GM12892 (cell line): ENCODE data around the gene LANCL3.

Experiments used
- DNase-seq: peaks from one replicate; pipeline ENCODE4 v3.0.0; 2011; ENCODE audit not compliant: insufficient read length
- FAIRE-seq: peaks from 2 replicates; lab custom pipeline; 2011; peaks lifted over from hg19 to GRCh38; lab: Jason Lieb, UNC
- POLR2A ChIP-seq: IDR thresholded peaks from 2 replicates; pipeline ENCODE4 v1.6.1; 2011; ENCODE audit warnings: low read depth, low read length, control low read depth
- POLR2AphosphoS5 ChIP-seq: IDR thresholded peaks from 2 replicates; pipeline ENCODE4 v1.6.1; 2011; ENCODE audit warnings: low read depth, low read length, control low read depth
- TAF1 ChIP-seq: IDR thresholded peaks from 2 replicates; pipeline ENCODE4 v1.6.1; 2011; ENCODE audit warnings: low read depth, mild to moderate bottlenecking, control low read depth, low read length, borderline replicate concordance

Gene LANCL3

DNA sequence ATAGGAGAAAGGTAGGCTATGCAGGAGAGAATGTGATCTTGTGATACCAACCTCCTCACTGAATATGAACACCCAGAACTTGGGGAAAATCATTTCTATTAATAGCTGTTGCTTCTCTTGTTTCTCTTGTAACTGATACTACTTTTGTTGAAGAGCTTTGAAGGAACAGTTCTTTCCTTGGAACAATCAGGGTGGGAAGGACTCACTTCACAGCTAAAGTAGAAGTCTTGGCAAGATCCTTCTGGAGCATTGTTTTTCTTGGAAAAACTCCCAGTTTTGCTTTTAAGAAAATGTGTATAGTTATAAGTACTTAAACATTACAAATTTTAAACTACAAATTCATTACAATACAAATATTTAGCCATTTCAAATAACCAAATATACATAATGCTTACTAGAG is 95.1 kb downstream of the LANCL3 start:
- no peak for TF ChIP-seq POLR2A
- TF ChIP-seq POLR2AphosphoS5, result no peak
- no peak for TF ChIP-seq TAF1
- FAIRE-seq, result no peak
- DNase-seq, result no peak

DNA sequence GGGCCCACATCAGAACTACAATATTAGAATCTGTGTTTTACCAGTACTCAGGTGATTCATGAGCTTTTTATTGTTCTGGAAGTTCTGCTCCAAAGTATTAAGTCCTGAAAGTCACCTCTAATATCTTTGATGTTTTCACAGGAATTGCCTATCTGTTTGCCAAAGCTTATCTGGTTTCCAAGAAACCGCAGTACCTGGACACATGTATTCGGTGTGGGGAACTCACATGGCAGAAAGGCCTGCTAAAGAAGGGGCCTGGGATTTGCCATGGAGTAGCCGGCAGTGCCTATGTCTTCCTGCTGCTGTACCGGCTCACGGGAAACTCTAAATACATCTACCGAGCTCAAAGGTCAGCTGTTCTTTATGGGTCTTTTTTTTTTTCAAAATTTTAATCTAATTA is 95.7 kb downstream of the LANCL3 start:
- DNase-seq (no peak), FAIRE-seq (no peak)
- TF ChIP-seq POLR2A, result no peak
- no peak for TF ChIP-seq TAF1
- no peak for TF ChIP-seq POLR2AphosphoS5

DNA sequence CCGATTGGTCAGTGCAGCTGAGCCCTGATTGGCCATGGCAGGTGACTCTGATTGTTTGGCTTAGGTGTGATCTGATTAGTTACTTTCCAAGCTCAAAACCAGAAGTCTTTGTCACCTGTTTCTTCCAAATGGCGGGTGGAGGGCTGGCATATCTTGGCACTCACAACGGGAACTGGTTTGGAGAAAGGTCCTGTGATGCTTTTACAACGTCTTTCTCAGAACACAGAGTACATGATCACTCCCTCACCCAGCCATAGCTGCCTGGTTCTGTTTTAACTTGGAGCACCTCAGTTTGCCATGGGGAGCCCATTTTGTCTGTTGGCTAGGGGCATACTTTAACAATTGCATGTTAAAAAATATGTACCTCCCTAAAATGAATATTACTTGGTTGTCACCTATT is 101.1 kb downstream of the LANCL3 start:
- no peak for TF ChIP-seq POLR2A
- TF ChIP-seq POLR2AphosphoS5, result no peak
- TF ChIP-seq TAF1, result no peak
- FAIRE-seq, result no peak
- no peak for DNase-seq

DNA sequence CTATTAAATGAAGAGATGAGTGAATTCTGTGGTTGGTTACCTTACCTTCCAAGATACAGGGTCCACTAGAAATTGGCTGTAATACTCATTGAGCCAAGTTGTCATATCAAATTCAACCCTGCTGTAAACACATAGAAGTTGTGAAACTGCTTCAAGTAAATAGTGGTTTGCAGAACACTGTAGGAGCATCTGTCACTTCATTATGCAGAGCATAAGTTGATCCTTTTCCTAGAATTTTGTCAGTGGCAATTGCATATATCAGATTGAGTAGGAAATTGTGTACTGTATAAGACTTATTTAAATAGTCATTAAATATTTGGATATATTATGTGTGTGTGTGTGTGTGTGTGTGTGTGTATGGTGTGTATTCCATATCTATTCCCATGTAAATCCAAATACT is 105.3 kb downstream of the LANCL3 start:
- TF ChIP-seq POLR2A, result no peak
- TF ChIP-seq POLR2AphosphoS5, result no peak
- no peak for TF ChIP-seq TAF1
- DNase-seq (no peak), FAIRE-seq (no peak)

DNA sequence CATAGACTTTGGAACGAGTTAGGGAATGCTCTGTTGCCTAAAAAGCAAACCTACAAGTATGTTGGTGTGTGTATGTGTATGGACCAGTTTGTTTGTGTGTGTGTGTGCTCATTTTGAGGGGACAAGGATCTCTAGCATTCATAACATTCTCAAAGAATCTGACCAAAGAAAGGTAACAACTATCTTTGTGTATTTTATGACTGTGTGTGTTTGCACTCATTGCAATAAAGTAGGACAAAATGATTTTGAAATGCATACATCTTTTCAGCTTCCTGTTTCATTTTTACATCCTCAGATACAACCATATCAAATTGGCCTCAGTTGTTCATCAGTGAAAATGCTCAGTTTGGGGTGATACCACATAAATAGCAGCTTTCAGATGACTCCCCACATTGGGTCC is 105.8 kb downstream of the LANCL3 start:
- TF ChIP-seq TAF1, result no peak
- TF ChIP-seq POLR2AphosphoS5, result no peak
- no peak for FAIRE-seq
- no peak for DNase-seq

DNA sequence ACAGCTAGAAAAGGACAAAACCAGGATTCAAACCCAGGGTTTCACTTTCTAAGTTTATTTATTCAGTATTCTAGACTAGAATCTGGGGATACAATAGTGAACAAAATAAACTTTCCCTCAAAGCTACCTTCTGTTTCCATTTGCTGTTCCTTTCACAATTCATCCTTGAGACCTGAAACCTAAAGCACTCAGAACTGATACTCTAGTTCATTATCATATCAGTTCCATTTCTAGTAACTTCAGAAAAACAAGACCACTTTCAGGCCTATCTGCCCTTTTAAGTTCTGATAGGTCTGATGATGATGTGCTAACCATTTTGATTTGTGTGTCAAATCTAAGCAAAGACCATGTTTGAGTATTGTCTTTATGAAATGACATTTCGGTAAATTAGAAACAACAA is 106.3 kb downstream of the LANCL3 start:
- no peak for TF ChIP-seq POLR2A
- no peak for TF ChIP-seq POLR2AphosphoS5
- TF ChIP-seq TAF1, result no peak
- DNase-seq (no peak), FAIRE-seq (peak; percentile 14)

DNA sequence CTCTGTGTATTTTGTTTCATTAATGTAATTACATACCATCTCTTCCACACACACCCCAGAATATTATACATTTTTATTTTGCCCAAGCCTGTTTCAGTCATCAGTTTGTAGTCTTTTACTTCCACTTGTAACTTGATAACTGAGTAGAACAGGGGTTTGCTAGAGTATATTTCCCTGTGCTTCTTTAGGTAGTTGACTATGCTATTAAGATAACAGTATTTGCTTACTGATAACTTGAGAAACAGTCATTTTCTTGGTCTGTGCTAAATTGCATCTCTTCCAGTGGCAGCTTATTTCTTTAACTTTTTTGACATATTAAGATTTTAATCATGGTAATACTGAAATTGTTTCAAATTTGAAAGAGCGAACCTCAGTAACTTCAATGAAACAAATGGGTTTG is 107.1 kb downstream of the LANCL3 start:
- no peak for TF ChIP-seq TAF1
- no peak for TF ChIP-seq POLR2AphosphoS5
- no peak for TF ChIP-seq POLR2A
- FAIRE-seq (no peak), DNase-seq (no peak)

DNA sequence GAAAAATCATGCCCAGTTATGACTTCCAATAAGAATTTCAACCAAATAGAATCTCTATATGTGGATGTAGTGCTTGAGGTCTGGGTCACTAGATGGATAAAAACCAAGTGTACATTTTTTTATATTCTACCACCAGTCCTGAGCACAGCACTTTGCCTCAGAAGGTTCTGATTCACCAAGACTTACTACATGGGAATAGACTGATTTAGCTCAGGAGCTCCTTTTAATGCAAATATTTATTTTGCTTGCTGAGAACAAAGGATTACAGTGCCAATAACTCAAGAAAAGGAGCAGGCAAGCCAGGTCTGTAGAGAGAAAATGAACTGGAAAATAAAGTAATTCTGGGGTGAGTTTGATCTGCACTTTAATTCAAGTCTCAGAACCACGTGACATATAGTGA is 107.8 kb downstream of the LANCL3 start:
- no peak for TF ChIP-seq POLR2A
- no peak for TF ChIP-seq POLR2AphosphoS5
- TF ChIP-seq TAF1, result no peak
- DNase-seq (no peak), FAIRE-seq (no peak)

DNA sequence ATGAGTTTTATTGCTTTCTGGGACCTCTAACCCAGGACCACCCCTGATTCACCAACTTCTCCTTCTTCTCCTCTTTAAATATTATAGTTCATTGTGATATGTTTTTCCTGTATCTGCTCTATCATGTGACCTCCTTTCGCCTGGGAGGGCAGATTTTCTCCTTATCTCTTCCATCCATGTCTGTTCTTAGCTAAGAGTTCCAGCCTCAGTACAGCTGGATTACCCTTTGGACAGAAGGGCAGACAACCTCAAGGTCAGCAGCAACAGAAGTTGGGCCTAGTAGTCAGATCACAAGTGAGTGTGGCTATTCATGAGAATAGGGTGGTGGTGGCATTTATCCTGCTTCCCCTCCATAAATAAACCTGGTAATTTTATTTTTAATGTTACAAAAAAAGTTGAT is 108.4 kb downstream of the LANCL3 start:
- TF ChIP-seq TAF1, result no peak
- no peak for TF ChIP-seq POLR2AphosphoS5
- TF ChIP-seq POLR2A, result no peak
- no peak for DNase-seq
- FAIRE-seq, result no peak

DNA sequence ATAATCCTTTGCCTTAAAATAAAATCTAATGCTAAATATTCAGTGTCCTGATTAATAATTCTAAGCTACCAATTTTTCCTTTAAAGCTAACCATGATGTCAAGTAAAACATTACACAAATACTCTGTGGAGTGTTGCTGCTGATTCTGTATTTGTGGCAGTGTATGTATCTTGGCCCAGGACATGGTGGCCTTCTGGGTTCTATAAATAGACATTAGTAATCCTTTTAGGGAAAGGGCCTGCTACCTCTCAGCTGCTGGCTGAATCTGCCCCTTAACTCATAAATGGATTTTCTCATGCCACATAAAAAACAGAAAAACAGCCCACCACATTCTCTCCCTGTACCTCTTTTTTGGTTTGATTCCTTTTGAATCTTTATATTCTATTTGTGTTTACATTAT is 113.0 kb downstream of the LANCL3 start:
- peak; percentile 57 for FAIRE-seq
- TF ChIP-seq TAF1 (no peak), POLR2AphosphoS5 (no peak), POLR2A (no peak)
- no peak for DNase-seq

DNA sequence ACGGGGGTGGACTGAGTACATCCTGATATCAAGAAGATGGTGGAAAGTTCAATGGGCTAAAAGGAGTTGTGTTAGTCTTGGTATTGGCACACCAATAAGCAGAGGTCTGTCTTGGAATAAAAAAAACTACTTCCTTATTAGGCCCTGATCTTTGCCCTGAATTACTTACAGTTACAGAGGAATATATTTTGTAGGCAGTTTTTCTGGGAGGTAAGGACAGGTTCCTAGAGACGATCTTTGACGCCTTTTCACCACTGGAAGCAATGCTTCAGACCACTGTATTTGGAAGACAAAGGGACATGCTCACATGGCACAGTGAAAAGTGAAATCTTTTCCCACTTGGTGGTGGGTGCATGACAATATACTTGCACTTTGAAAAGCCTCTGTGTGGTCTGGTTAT is 113.5 kb downstream of the LANCL3 start:
- TF ChIP-seq TAF1 (no peak), POLR2A (no peak), POLR2AphosphoS5 (no peak)
- DNase-seq (no peak), FAIRE-seq (no peak)

DNA sequence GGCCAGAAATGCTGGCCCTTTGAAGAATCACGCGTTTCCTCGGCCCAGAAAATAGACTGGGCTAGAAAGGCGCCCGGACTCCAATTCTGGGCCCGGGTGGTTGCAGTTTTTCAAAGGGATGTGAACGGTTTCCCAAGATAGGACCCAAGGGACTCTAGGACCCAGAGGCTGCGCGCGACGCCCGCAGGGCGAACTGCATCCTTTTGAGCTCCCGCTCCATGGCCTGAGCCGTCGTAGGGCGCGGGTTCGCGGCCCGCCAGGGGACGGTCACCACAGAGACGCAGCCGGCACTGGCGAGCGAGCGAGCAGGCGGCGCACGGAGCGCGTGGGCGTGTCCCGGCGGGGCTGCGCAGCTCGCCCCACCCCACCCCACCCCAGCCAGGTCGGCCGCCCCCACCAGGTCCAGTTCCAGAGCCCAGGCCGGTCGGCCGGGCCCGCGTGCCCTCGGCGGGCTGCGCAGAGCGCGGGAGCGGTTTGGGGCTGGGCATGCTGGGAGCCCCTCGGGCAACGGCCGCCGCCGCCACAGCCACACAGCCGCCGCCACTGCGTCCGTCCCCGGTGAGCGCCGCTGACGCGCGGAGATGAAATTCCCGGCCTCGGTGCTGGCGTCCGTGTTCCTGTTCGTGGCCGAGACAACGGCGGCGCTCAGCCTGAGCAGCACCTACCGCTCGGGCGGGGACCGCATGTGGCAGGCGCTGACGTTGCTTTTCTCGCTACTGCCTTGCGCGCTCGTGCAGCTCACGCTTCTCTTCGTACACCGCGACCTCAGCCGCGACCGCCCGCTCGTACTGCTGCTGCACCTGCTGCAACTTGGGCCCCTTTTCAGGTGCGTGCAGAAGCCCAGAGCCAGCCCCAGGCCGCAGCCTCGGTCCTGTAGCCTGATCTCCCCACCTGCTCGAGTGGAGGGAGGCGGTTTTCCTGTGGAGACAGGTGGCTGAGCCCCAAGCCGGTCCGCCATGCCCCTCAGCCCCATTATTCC is 114.2 kb downstream of the LANCL3 start, which contains the start of gene XK:
XK (plus strand) TSS at position 411 of the 979 bp plus-strand sequence; CDS start at position 582, 171 bp downstream.
- FAIRE-seq (peak; percentile 57), DNase-seq (peak; percentile 6)
- TF ChIP-seq TAF1 (no peak), POLR2A (no peak), POLR2AphosphoS5 (no peak)

DNA sequence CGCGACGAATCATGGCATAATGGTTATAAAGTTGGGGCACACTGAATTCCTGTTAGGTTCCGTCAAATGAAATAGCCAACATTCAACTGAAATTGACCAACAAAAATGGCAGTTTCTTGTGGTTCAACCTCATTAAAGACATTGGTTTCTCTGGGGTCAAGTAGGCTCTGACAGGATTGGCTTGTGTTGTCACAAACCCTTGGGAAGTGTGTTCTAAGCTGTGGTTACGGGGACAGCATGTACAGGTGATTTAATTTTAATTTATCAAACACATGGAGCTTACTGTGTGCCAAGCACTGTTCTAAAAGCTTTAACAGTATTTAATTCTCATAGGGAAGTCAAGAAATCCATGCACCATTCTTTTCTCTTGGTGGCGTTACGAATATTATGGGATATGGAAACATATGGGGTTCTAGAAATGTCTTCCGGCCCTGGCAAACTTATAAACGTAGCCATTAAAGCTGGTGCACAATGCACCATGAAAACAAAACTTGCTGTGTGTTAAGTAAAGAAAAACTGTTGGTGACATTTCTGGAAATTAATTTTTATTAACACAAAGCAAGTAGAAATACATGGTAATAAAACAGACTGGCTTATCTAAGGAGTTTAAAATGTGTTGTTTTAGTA is 115.0 kb downstream of the LANCL3 start:
- FAIRE-seq, result peak; percentile 76
- TF ChIP-seq POLR2AphosphoS5, result no peak
- no peak for TF ChIP-seq TAF1
- no peak for TF ChIP-seq POLR2A
- DNase-seq, result no peak
